NCI-H2227 treated with DMSO at 0.1 percent for 48 hours (cell line): Measurements from ENCODE around the gene DIAPH1.

Experiments used
- DNase-seq: peaks from one replicate; lab custom pipeline; 2025; lab: John Stamatoyannopoulos, UW

The DIAPH1 gene

DNA sequence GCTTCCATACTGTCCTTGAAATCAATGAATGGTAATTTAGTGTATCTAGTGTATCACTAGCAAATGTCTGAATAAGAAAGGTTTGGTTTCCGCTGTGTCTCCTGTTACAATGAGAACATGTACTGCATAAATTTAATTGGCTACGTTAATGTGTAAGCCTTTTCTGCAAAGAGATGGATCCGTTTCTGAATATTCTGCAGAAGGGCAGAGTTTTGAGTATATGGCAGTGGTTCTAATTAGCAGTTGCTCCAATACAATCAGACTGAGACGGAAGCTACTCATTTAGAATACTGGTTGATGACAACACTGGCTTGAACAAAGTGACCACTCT, 134.5 kb downstream of the DIAPH1 start:
- DNase-seq, result no peak

DNA sequence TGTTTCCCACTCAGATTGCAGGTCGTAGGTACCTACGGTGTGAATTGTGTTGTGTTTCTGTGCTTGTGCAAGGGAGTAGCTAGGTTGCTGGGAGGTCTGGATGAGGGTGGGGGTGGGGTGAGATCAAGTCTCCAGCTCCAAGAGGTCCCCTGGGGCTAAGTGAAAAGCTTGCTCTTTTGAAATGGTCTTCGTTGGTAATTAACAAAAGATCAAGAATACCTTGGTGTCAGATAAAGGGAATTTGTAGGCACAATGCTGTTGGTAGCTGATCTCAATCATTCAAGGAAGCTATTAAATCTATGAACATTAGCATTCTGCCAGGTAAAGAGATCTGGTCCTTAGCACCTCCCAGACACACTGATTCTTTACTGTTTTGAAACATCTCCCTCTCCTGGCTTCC, 134.9 kb downstream of the DIAPH1 start:
- peak; percentile 2 for DNase-seq

DNA sequence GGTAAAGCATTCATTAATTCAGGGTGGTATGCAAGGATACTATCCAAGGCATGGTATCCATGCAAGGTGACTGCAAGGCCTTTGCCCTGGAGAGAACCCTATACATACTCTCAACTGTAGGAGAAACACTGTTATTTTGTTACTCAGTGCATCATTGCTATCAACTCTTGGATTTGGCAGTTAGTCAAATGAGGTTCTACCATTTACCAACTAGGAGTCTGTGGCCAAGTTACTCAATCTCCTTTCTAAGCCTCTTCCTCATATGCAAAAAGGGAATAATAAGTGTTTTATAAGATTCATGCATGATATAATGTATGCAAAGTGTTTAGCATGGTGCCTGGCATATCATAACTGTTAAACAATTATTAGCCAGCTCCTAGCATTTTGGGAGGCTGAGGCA, 139.0 kb downstream of the DIAPH1 start:
- no peak for DNase-seq

DNA sequence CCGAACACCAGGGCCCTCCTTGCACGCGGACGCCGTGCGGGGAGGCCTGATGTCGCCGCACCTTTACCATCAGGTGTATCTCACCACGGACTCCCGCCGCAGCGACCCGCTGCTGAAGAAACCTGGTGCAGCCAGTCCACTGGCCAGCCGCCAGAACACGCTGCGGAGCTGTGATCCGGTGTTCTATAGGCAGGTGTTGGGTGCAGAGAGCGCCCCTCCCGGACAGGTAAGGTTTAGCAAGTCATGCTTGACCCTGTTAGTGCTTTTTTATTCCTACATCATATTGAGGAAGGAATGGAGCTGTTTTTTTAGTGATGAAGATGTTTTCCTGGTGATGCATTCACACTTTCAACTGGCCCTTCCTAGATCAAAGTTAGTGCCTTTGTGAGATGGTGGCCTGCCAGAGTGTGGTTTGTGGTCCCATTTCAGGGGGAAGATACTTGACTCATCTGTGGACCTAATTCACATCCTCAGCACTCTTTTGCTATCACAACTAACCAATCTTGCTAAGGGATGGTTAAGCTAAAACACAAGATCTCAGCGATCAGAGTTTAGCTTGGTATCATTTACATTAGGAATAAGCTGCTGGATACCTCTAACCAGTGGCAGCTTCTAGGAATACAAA, 140.4 kb downstream of the DIAPH1 start:
- no peak for DNase-seq

DNA sequence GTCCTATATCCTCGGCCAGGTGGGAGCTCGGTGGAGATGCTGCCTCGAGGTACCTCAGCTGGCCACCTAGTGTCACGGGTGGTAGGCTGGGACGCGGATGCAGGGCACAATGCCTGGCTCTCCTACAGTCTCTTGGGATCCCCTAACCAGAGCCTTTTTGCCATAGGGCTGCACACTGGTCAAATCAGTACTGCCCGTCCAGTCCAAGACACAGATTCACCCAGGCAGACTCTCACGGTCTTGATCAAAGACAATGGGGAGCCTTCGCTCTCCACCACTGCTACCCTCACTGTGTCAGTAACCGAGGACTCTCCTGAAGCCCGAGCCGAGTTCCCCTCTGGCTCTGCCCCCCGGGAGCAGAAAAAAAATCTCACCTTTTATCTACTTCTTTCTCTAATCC, 141.0 kb downstream of the DIAPH1 start:
- no peak for DNase-seq

DNA sequence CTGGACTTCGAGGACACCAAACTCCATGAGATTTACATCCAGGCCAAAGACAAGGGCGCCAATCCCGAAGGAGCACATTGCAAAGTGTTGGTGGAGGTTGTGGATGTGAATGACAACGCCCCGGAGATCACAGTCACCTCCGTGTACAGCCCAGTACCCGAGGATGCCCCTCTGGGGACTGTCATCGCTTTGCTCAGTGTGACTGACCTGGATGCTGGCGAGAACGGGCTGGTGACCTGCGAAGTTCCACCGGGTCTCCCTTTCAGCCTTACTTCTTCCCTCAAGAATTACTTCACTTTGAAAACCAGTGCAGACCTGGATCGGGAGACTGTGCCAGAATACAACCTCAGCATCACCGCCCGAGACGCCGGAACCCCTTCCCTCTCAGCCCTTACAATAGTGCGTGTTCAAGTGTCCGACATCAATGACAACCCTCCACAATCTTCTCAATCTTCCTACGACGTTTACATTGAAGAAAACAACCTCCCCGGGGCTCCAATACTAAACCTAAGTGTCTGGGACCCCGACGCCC, 141.7 kb downstream of the DIAPH1 start:
- no peak for DNase-seq

DNA sequence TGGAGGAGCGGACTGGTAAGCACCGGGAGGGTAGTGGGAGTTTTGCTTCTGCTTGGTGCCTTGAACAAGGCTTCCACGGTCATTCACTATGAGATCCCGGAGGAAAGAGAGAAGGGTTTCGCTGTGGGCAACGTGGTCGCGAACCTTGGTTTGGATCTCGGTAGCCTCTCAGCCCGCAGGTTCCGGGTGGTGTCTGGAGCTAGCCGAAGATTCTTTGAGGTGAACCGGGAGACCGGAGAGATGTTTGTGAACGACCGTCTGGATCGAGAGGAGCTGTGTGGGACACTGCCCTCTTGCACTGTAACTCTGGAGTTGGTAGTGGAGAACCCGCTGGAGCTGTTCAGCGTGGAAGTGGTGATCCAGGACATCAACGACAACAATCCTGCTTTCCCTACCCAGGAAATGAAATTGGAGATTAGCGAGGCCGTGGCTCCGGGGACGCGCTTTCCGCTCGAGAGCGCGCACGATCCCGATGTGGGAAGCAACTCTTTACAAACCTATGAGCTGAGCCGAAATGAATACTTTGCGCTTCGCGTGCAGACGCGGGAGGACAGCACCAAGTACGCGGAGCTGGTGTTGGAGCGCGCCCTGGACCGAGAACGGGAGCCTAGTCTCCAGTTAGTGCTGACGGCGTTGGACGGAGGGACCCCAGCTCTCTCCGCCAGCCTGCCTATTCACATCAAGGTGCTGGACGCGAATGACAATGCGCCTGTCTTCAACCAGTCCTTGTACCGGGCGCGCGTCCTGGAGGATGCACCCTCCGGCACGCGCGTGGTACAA, 142.5 kb downstream of the DIAPH1 start:
- peak; percentile 34 for DNase-seq

DNA sequence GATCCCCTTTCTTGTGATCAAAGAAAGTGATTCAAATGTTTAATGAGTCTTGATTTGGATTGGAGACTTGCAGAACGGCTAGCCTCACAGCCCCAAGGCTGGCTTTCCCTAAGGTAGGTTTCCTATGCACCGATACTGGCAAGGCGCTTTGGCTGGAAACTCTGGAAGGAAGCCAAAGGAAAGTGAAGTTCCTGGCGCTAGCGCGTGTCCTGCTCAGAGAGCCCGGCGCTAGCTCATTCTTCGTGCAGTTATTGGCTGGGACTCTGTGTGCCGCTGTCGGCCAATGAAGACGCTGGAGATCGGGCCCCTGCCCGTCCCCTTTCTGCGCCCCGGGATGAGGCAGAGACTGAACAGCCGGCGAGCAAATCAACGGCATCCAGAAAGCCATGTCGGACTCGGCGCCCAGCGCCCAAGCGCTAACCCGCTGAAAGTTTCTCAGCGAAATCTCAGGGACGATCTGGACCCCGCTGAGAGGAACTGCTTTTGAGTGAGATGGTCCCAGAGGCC, 143.1 kb downstream of the DIAPH1 start, which contains the start of gene PCDHGC3:
TSS of gene PCDHGC3 (plus strand) at position 342 of the 507 bp plus-strand sequence. CDS start at position 493, 151 bp downstream.
- peak; percentile 87 for DNase-seq

DNA sequence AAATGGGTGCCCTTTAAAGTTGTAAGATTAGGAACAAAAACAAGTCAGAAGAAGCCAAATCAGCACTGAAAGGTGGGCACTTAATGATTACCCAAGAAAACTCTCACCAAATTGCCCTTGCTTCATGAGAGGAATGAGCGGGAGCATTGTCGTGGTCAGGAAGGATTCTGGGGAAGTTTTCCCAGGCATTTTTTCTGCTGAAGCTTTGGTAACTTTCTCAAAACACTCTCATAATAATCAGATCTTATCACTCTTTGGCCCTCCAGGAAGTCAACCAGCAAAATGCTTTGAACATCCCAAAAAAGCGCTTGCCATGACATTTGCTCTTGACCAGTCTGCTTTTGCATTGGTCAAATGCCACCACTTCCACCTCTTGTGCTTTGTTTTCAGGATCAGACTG, 153.4 kb downstream of the DIAPH1 start:
- DNase-seq, result no peak
